Lower leg skin (tissue), 3 donors: ENCODE data around the gene TBRG1.

Experiments
- POLR2A ChIP-seq, 2 donors: fragments of 450-650 bp; IDR thresholded peaks; one replicate each; pipeline ENCODE4 v1.6.1; 2016 to 2017; ENCODE audit warnings: antibody characterized with exemption in 2 of 2, mild to moderate bottlenecking in 1 of 2, moderate library complexity in 1 of 2
- TF ChIP-seq, protein P1 (sequence below), 3 donors: fragments of 450-650 bp; IDR thresholded peaks; one replicate each; pipeline ENCODE4 v1.5.1; 2016; ENCODE audit warnings: antibody characterized with exemption in 3 of 3, mild to moderate bottlenecking in 3 of 3, moderate library complexity in 2 of 3

- TF ChIP-seq, protein P1, sequence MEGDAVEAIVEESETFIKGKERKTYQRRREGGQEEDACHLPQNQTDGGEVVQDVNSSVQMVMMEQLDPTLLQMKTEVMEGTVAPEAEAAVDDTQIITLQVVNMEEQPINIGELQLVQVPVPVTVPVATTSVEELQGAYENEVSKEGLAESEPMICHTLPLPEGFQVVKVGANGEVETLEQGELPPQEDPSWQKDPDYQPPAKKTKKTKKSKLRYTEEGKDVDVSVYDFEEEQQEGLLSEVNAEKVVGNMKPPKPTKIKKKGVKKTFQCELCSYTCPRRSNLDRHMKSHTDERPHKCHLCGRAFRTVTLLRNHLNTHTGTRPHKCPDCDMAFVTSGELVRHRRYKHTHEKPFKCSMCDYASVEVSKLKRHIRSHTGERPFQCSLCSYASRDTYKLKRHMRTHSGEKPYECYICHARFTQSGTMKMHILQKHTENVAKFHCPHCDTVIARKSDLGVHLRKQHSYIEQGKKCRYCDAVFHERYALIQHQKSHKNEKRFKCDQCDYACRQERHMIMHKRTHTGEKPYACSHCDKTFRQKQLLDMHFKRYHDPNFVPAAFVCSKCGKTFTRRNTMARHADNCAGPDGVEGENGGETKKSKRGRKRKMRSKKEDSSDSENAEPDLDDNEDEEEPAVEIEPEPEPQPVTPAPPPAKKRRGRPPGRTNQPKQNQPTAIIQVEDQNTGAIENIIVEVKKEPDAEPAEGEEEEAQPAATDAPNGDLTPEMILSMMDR (IDR thresholded peaks at IDR 0.05): no peak
- TF ChIP-seq POLR2A (IDR thresholded peaks at IDR 0.05): no peak
Measured at GRCh38 chr11:124672536-124673215, 50.0 kb downstream of the TBRG1 start.
